GM12891 (cell line): ENCODE measurements around the gene MRPS2.

Experiments used
- DNase-seq: peaks from one replicate; pipeline ENCODE4 v3.0.0; 2011; ENCODE audit warnings: low spot score; ENCODE audit not compliant: insufficient read length
- FAIRE-seq: peaks from 2 replicates; lab custom pipeline; 2011; peaks lifted over from hg19 to GRCh38; lab: Jason Lieb, UNC
- PAX5 ChIP-seq: IDR thresholded peaks from 2 replicates; pipeline ENCODE4 v1.6.1; 2011; ENCODE audit warnings: low read length, moderate library complexity, mild to moderate bottlenecking; ENCODE audit not compliant: insufficient read depth, severe bottlenecking
- POLR2A ChIP-seq: IDR thresholded peaks from 2 replicates; pipeline ENCODE4 v1.6.1; 2011; ENCODE audit warnings: low read depth, low read length, control low read depth
- POLR2AphosphoS5 ChIP-seq: IDR thresholded peaks from 2 replicates; pipeline ENCODE4 v1.6.1; 2011; ENCODE audit warnings: low read depth, low read length, control low read depth
- POU2F2 ChIP-seq: IDR thresholded peaks from 2 replicates; pipeline ENCODE4 v1.6.1; 2011; ENCODE audit warnings: low read depth, mild to moderate bottlenecking, control low read depth, low read length, moderate library complexity
- SPI1 ChIP-seq: IDR thresholded peaks from 2 replicates; pipeline ENCODE4 v1.6.1; 2011; ENCODE audit warnings: low read depth, low read length, control low read depth
- TAF1 ChIP-seq: IDR thresholded peaks from 2 replicates; pipeline ENCODE4 v1.6.1; 2011; ENCODE audit warnings: low read depth, low read length, control low read depth

The MRPS2 gene

GRCh38 chr9:135480071-135480939 lies 20.2 kb upstream of the MRPS2 start:
- TF ChIP-seq SPI1: no peak
- no peak for FAIRE-seq
- DNase-seq: no peak

GRCh38 chr9:135480940-135481310 lies 19.6 kb upstream of the MRPS2 start:
- no peak for DNase-seq
- TF ChIP-seq POLR2AphosphoS5 (no peak), TAF1 (no peak), SPI1 (no peak), POU2F2 (no peak), POLR2A (no peak), PAX5 (no peak)
- FAIRE-seq: no peak

DNA sequence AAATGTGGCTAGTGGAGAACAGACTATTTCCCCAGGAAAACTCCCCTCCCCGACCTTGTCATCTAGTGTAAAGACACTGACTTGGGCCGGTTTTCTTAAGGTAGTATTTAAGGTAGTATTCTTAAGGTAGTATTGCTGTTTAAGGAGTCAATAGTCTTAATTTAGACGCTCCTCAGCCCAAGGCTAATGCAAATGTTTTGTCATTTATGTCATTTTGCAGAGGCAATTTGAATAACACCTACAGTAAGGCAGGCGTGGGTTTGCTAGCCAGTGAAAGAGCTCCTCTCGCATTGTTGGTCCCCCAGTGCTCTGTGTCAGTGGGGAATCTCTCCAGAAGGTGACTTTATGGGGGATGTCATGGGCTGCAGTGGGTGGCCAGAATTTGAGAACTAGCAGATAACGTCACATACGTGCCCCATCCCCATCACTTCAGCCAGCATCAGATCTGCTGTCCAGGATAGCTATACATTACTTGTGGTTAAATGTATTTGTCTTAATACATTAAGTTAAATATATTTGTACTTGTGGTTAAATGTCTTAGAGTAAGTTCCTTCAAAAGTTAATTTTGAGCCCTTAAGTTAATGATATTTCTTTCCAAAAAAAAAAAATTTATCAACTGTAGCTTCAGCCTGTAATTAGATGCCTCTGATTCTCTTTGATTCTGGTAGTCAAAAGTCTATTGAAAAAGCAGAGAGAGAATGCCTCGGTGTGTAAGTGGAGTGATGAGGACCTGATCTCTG lies 18.3 kb upstream of the MRPS2 start:
- DNase-seq (no peak), FAIRE-seq (peak; percentile 23)
- TF ChIP-seq PAX5: no peak
- TF ChIP-seq SPI1: no peak

- no peak for FAIRE-seq
- DNase-seq: no peak
- TF ChIP-seq TAF1: no peak
- no peak for TF ChIP-seq POLR2A
- no peak for TF ChIP-seq POU2F2
- TF ChIP-seq PAX5: no peak
Observed at GRCh38 chr9:135484460-135485277, 15.8 kb upstream of the MRPS2 start.

GRCh38 chr9:135485385-135485784 lies 15.1 kb upstream of the MRPS2 start:
- no peak for TF ChIP-seq POLR2AphosphoS5
- TF ChIP-seq SPI1: no peak
- no peak for TF ChIP-seq POU2F2
- no peak for TF ChIP-seq PAX5
- FAIRE-seq: no peak

GRCh38 chr9:135485832-135486231 lies 14.7 kb upstream of the MRPS2 start:
- TF ChIP-seq PAX5 (no peak), POU2F2 (no peak), POLR2AphosphoS5 (no peak), SPI1 (no peak), POLR2A (no peak), TAF1 (no peak)
- DNase-seq (no peak), FAIRE-seq (no peak)

More at GRCh38 chr9:135485385-135485784, 15.1 kb upstream of the MRPS2 start:
- DNase-seq: no peak

GRCh38 chr9:135486267-135487065 lies 14.0 kb upstream of the MRPS2 start:
- no peak for TF ChIP-seq SPI1
- TF ChIP-seq PAX5: no peak
- TF ChIP-seq POLR2A: no peak
- no peak for TF ChIP-seq TAF1
- TF ChIP-seq POLR2AphosphoS5: no peak
- no peak for TF ChIP-seq POU2F2
- DNase-seq: no peak
- FAIRE-seq: no peak

- FAIRE-seq: no peak
Observed at GRCh38 chr9:135487281-135488012, 13.0 kb upstream of the MRPS2 start.

More at GRCh38 chr9:135487281-135488012, 13.0 kb upstream of the MRPS2 start:
- no peak for DNase-seq
- TF ChIP-seq SPI1: no peak
- no peak for TF ChIP-seq POLR2AphosphoS5
- TF ChIP-seq POLR2A: no peak
- no peak for TF ChIP-seq PAX5
- no peak for TF ChIP-seq TAF1
- no peak for TF ChIP-seq POU2F2
